ENCODE measurements around the gene BBC3. TPM values are rescaled to one million over a fixed set of nuclear protein-coding genes. Genes with fewer than 3 reads are reported as not detected.

The BBC3 gene
- total and polyA plus RNA-seq, 2 of the 4 experiments (the other 2 are of a cell fraction): 1.6 to 6.5 TPM

DNA sequence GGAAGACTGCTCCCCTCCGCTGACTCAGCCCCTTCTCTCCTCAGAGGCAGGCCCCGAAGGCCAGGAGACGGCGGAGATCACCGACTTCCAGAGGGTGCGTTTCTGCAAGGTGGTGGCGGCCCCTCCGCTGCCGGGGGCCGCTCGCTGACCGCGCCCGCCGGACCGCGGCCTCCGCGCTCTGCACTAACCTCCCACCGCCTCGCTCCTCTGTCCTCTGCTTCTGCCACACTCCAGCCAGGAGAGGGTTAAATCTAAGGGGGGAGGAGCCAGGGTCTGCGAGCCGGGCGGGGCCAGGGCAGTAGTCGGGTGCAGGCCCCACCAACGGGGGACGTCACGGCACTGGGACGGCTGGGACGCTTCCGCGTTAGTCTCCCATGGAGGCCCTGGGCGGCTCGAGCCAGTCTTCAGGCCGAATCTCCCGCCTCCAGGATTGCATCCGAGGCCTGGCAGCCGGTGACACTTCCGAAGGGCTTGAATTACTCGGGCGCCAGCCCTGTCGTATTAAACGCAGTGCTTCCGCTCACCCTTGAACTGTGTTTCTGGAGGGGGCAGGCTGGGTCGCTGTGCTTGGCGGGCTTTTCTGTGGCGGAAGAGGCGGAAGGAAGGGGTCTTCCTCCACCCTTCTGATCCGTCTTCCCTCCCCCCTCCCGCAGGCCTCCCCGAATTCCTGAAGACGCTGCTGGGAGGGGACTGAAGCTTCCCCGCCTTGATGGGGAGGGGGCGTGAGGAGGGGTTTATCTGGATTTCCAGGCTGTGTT is 42.5 kb upstream of the BBC3 start (continued):
- TF ChIP-seq, protein P1, sequence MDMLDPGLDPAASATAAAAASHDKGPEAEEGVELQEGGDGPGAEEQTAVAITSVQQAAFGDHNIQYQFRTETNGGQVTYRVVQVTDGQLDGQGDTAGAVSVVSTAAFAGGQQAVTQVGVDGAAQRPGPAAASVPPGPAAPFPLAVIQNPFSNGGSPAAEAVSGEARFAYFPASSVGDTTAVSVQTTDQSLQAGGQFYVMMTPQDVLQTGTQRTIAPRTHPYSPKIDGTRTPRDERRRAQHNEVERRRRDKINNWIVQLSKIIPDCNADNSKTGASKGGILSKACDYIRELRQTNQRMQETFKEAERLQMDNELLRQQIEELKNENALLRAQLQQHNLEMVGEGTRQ (IDR thresholded peaks at IDR 0.05; ENCODE audit: low read depth, low read length): no peak
